ENCODE results near the gene SMYD3.

The SMYD3 gene

GRCh38 chr1:246134789-246135188, 372.3 kb downstream of the SMYD3 start:
- DNase-seq = no peak

GRCh38 chr1:246131095-246131494, 376.0 kb downstream of the SMYD3 start:
- no peak for DNase-seq

- DNase-seq = no peak
Observed at GRCh38 chr1:246128494-246129069, 378.5 kb downstream of the SMYD3 start.

- DNase-seq = no peak
Observed at GRCh38 chr1:246126580-246126979, 380.5 kb downstream of the SMYD3 start.

- DNase-seq = no peak
Observed at GRCh38 chr1:246122071-246122470, 385.0 kb downstream of the SMYD3 start.

GRCh38 chr1:246121533-246121932, 385.5 kb downstream of the SMYD3 start:
- DNase-seq = no peak

GRCh38 chr1:246117066-246117791, 389.9 kb downstream of the SMYD3 start:
- DNase-seq = no peak

GRCh38 chr1:246114369-246114768, 392.7 kb downstream of the SMYD3 start:
- no peak for DNase-seq

- DNase-seq = no peak
Observed at GRCh38 chr1:246113555-246114095, 393.5 kb downstream of the SMYD3 start.

GRCh38 chr1:246111570-246111969, 395.5 kb downstream of the SMYD3 start:
- no peak for DNase-seq

- DNase-seq = no peak
Observed at GRCh38 chr1:246110343-246111219, 396.5 kb downstream of the SMYD3 start.

- DNase-seq = no peak
Observed at GRCh38 chr1:246108278-246108925, 398.7 kb downstream of the SMYD3 start.

- DNase-seq = no peak
Observed at GRCh38 chr1:246107516-246108277, 399.4 kb downstream of the SMYD3 start.

- no peak for DNase-seq
Observed at GRCh38 chr1:246106342-246106763, 400.7 kb downstream of the SMYD3 start.

GRCh38 chr1:246104927-246105326, 402.2 kb downstream of the SMYD3 start:
- DNase-seq = no peak

- DNase-seq = no peak
Observed at GRCh38 chr1:246099570-246099969, 407.5 kb downstream of the SMYD3 start.

- no peak for DNase-seq
Observed at GRCh38 chr1:246096356-246096755, 410.7 kb downstream of the SMYD3 start.

GRCh38 chr1:246095443-246095842, 411.6 kb downstream of the SMYD3 start:
- no peak for DNase-seq

GRCh38 chr1:246093230-246093629, 413.8 kb downstream of the SMYD3 start:
- DNase-seq = no peak

GRCh38 chr1:246092136-246092535, 414.9 kb downstream of the SMYD3 start:
- no peak for DNase-seq

GRCh38 chr1:246091477-246091876, 415.6 kb downstream of the SMYD3 start:
- DNase-seq = no peak

- DNase-seq = no peak
Observed at GRCh38 chr1:246086191-246086590, 420.9 kb downstream of the SMYD3 start.

Measured in T1000 (cell line).